KMS-11 (cell line): ENCODE measurements around the gene HIPK1.

Source experiments
- H2AFZ ChIP-seq: fragments of 200-600 bp; sonication (generic); 2 replicates; pipeline ENCODE4 v1.6.1; 2016; ENCODE audit warnings: antibody characterized with exemption, mixed run types, low read depth
- H3K27ac ChIP-seq: fragments of 200-600 bp; sonication (generic); 2 replicates; pipeline ENCODE4 v1.6.1; 2016; ENCODE audit warnings: mild to moderate bottlenecking, mixed run types
- H3K27me3 ChIP-seq: fragments of 200-600 bp; sonication (generic); 2 replicates; pipeline ENCODE4 v1.6.1; 2017; ENCODE audit warnings: mild to moderate bottlenecking, low read depth, mixed run types, moderate library complexity; ENCODE audit not compliant: insufficient read depth
- H3K36me3 ChIP-seq: fragments of 200-600 bp; sonication (generic); 2 replicates; pipeline ENCODE4 v1.6.1; 2017; ENCODE audit warnings: mild to moderate bottlenecking, mixed run types; ENCODE audit not compliant: insufficient read depth
- H3K4me1 ChIP-seq: fragments of 200-600 bp; sonication (generic); 2 replicates; pipeline ENCODE4 v1.6.1; 2016; ENCODE audit warnings: mild to moderate bottlenecking, low read depth, mixed run types; ENCODE audit not compliant: poor library complexity, severe bottlenecking
- H3K4me2 ChIP-seq: fragments of 200-600 bp; sonication (generic); 2 replicates; pipeline ENCODE4 v1.7.0; 2016; ENCODE audit warnings: mild to moderate bottlenecking, mixed run types
- H3K4me3 ChIP-seq: fragments of 200-600 bp; sonication (generic); IDR thresholded peaks from 2 replicates; pipeline ENCODE4 v1.6.1; 2017; ENCODE audit warnings: low read depth, low read length, mixed read lengths; ENCODE audit not compliant: insufficient read depth
- H3K79me2 ChIP-seq: fragments of 200-600 bp; sonication (generic); 2 replicates; pipeline ENCODE4 v1.6.1; 2016; ENCODE audit warnings: low read depth, mixed run types; ENCODE audit not compliant: insufficient read depth
- H3K9ac ChIP-seq: fragments of 200-600 bp; sonication (generic); 2 replicates; pipeline ENCODE4 v1.6.1; 2016; ENCODE audit warnings: mild to moderate bottlenecking, mixed run types
- H4K20me1 ChIP-seq: fragments of 200-600 bp; sonication (generic); 2 replicates; pipeline ENCODE4 v1.6.1; 2016; ENCODE audit warnings: mild to moderate bottlenecking, mixed run types; ENCODE audit not compliant: insufficient read depth
- CTCF ChIP-seq: fragments of 200-600 bp; sonication (generic); conservative IDR thresholded peaks from 2 replicates; pipeline ENCODE4 v1.6.1; 2017; ENCODE audit warnings: low read depth, mild to moderate bottlenecking, antibody characterized with exemption, low read length, moderate library complexity, mixed read lengths

Gene HIPK1

GRCh38 chr1:113928941-113929749, at the start of gene HIPK1:
Gene HIPK1, plus strand, starts transcription at chr1:113929324.
- Histone ChIP-seq H3K79me2 (peaks cover 44% of the 10 kb centered on the region), H3K9ac (peak within 1 kb of the TSS; percentile 91), H3K36me3 (no peaks in the 10 kb centered on the region), H4K20me1 (no peaks in the 10 kb centered on the region), H3K4me1 (peaks cover 37% of the 10 kb centered on the region), H2AFZ (peak within 1 kb of the TSS; percentile 74), H3K27me3 (no peaks in the 10 kb centered on the region), H3K4me3 (no peak within 1 kb of the TSS), H3K4me2 (peak within 1 kb of the TSS; percentile 92), H3K27ac (peak within 1 kb of the TSS; percentile 94)
- TF ChIP-seq CTCF = no peak

DNA sequence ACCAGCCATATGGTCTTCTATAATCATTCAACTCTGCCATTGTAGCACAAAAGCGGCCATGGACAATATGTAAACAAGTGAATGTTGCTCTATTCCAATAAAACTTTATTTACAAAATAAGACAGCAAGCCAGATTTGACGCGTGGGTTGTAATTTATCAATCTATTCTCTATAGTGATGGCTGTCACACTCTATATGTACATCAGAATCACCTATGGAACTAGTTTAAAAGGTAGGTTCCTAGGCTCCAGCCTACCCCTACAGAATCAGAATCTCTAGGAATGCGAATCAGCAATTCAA, 49.4 kb upstream of the HIPK1 start:
- H3K4me1 ChIP-seq = peaks cover 61% of the 10 kb centered on the region
- peak overlapping the region; percentile 59; the same call in 1 of the 2 replicates for H3K9ac ChIP-seq
- peak overlapping the region; percentile 95 for H3K27ac ChIP-seq
- H2AFZ ChIP-seq = peak overlapping the region; percentile 88; the same call in 1 of the 2 replicates
- H4K20me1 ChIP-seq = no peaks in the 10 kb centered on the region
- peak overlapping the region; percentile 93 for H3K4me2 ChIP-seq
- peak overlapping the region; percentile 39 for H3K4me3 ChIP-seq
- no peaks in the 10 kb centered on the region for H3K27me3 ChIP-seq
- no peaks in the 10 kb centered on the region for H3K79me2 ChIP-seq
- H3K36me3 ChIP-seq = no peaks in the 10 kb centered on the region
- TF ChIP-seq CTCF = no peak

GRCh38 chr1:113881661-113882060, 47.5 kb upstream of the HIPK1 start:
- Histone ChIP-seq H3K4me2 (peak overlapping the region; percentile 93; the same call in 1 of the 2 replicates), H3K79me2 (no peaks in the 10 kb centered on the region), H2AFZ (peak overlapping the region; percentile 88; the same call in 1 of the 2 replicates), H4K20me1 (no peaks in the 10 kb centered on the region), H3K27me3 (no peaks in the 10 kb centered on the region), H3K27ac (peak overlapping the region; percentile 95; the same call in 1 of the 2 replicates), H3K4me3 (no peak overlapping the region), H3K9ac (peak overlapping the region; percentile 59; the same call in 1 of the 2 replicates), H3K36me3 (no peaks in the 10 kb centered on the region), H3K4me1 (peaks cover 45% of the 10 kb centered on the region)
- no peak for TF ChIP-seq CTCF

DNA sequence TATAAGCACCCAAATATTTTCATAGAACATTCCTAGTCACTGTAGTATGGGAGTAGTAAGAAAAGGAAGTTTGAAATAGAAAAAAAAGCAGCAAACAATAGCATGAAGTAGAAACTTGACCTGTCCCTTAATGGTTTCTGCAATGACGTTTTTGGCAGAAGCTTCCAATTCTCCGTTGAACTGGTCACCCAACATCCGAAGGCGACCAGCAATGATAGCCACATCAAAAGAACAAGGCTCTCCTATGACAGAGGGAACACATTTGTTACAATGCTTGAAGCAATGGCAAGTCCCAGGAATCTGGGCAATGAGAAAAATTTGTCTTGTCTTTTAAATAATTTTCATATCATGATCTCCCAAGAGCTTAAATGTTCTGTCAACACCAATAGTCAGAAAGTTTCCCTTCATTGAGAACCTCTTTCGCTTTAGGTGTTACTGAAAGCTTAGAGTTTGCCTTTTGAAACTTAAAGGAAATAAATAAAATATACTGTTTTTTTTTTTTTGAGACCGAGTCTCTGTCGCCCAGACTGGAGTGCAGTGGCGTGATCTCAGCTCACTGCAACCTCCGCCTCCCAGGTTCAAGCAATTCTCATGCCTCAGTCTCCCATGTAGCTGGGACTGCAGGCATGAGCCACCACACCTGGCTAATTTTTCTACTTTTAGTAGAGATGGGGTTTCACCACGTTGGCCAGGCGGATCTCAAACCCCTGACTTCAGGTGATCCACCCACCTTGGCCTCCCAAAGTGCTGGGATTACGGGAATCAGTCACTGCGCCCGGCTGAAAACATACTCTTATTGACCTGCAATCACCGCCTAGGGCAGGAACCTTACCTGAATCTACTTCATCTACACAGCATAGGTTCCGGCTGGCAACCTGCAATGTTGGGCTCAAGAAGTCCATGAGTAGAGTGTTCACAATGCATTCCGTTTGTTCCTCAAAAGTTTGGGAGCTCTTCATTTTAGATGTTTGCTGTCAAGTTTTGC, 42.4 kb upstream of the HIPK1 start:
- H2AFZ ChIP-seq = no peak overlapping the region
- no peaks in the 10 kb centered on the region for H4K20me1 ChIP-seq
- no peak overlapping the region for H3K4me3 ChIP-seq
- no peaks in the 10 kb centered on the region for H3K36me3 ChIP-seq
- peaks cover 9% of the 10 kb centered on the region for H3K4me1 ChIP-seq
- no peak overlapping the region for H3K9ac ChIP-seq
- TF ChIP-seq CTCF = no peak
- no peaks in the 10 kb centered on the region for H3K79me2 ChIP-seq
- no peaks in the 10 kb centered on the region for H3K27me3 ChIP-seq
- H3K4me2 ChIP-seq = no peak overlapping the region
- H3K27ac ChIP-seq = no peak overlapping the region
